Osteoblast (primary cell): ENCODE data around the gene ARHGAP18. TPM values are rescaled to one million over a fixed set of nuclear protein-coding genes. Genes with fewer than 3 reads are reported as not detected.

Experiments used
- DNase-seq: peaks from one replicate; pipeline ENCODE4 v3.0.0; 2011; ENCODE audit warnings: low spot score, mixed read lengths; ENCODE audit not compliant: insufficient read length; ENCODE audit errors: missing footprints
- H2AFZ ChIP-seq: 2 replicates; pipeline ENCODE4 v1.6.0; 2011; ENCODE audit warnings: mild to moderate bottlenecking, low read length
- H3K27ac ChIP-seq: 2 replicates; pipeline ENCODE4 v1.5.1; 2011; ENCODE audit warnings: mild to moderate bottlenecking, low read depth, low read length, moderate library complexity
- H3K27me3 ChIP-seq: 2 replicates; pipeline ENCODE4 v1.6.0; 2012; ENCODE audit warnings: mild to moderate bottlenecking, control low read depth, inconsistent platforms, low read length, moderate library complexity; ENCODE audit not compliant: insufficient read depth
- H3K36me3 ChIP-seq: 2 replicates; pipeline ENCODE4 v1.5.1; 2011; ENCODE audit warnings: mild to moderate bottlenecking, low read length, control low read depth, moderate library complexity; ENCODE audit not compliant: insufficient read depth
- H3K4me1 ChIP-seq: 2 replicates; pipeline ENCODE4 v1.5.1; 2011; ENCODE audit warnings: mild to moderate bottlenecking, low read length, control low read depth, moderate library complexity; ENCODE audit not compliant: insufficient read depth
- H3K4me2 ChIP-seq: 2 replicates; pipeline ENCODE4 v1.6.0; 2011; ENCODE audit warnings: mild to moderate bottlenecking, low read length; ENCODE audit not compliant: insufficient read depth
- H3K4me3 ChIP-seq: fragments of 200-600 bp; sonication (generic); 3 replicates; pipeline ENCODE4 v1.5.1; 2012; ENCODE audit warnings: mild to moderate bottlenecking, low read length, inconsistent platforms; ENCODE audit not compliant: insufficient read depth
- H3K79me2 ChIP-seq: 2 replicates; pipeline ENCODE4 v1.6.0; 2012; ENCODE audit warnings: mild to moderate bottlenecking, low read length, control low read depth, inconsistent platforms; ENCODE audit not compliant: insufficient read depth
- H3K9me3 ChIP-seq: 2 replicates; pipeline ENCODE4 v1.5.1; 2011; ENCODE audit warnings: low read depth, low read length, control low read depth
- H4K20me1 ChIP-seq: 2 replicates; pipeline ENCODE4 v1.6.0; 2012; ENCODE audit warnings: mild to moderate bottlenecking, low read length, control low read depth; ENCODE audit not compliant: insufficient read depth
- CTCF ChIP-seq: IDR thresholded peaks from 2 replicates; pipeline ENCODE4 v1.5.1; 2011; ENCODE audit warnings: mild to moderate bottlenecking, low read depth, low read length, moderate library complexity; ENCODE audit errors: extremely low read depth
- total RNA-seq: library from RNA; depleted of rRNA; stranded (reverse); fragments of >200 nt; gene quantifications from 2 replicates; pipeline ENCODE4 v1.2.3, GENCODE V29; 2012

ARHGAP18 gene
- total RNA-seq, 1 donor = 21.0 TPM

- H3K79me2 ChIP-seq = peaks cover 82% of the 10 kb centered on the region
- H3K9me3 ChIP-seq = no peaks in the 10 kb centered on the region
- TF ChIP-seq CTCF = no peak
- peak overlapping the region; percentile 79 for H3K27ac ChIP-seq
- H3K4me1 ChIP-seq = peaks cover 65% of the 10 kb centered on the region
- no peak overlapping the region for H2AFZ ChIP-seq
- H3K27me3 ChIP-seq = no peaks in the 10 kb centered on the region
- H3K36me3 ChIP-seq = no peaks in the 10 kb centered on the region
- peak overlapping the region; percentile 72 for H3K4me2 ChIP-seq
- DNase-seq = peak; percentile 61
- no peaks in the 10 kb centered on the region for H4K20me1 ChIP-seq
- peak overlapping the region; percentile 36 for H3K4me3 ChIP-seq
Measured at GRCh38 chr6:129679275-129679674, 30.7 kb downstream of the ARHGAP18 start.

GRCh38 chr6:129678463-129678862 is 31.5 kb downstream of the ARHGAP18 start:
- no peak overlapping the region for H3K4me3 ChIP-seq
- H3K27me3 ChIP-seq = no peaks in the 10 kb centered on the region
- H3K4me2 ChIP-seq = no peak overlapping the region
- H3K27ac ChIP-seq = peak overlapping the region; percentile 79
- peaks cover 82% of the 10 kb centered on the region for H3K79me2 ChIP-seq
- peaks cover 66% of the 10 kb centered on the region for H3K4me1 ChIP-seq
- no peak overlapping the region for H2AFZ ChIP-seq
- no peak for DNase-seq
- no peak for TF ChIP-seq CTCF
- H3K36me3 ChIP-seq = no peaks in the 10 kb centered on the region
- no peaks in the 10 kb centered on the region for H4K20me1 ChIP-seq
- no peaks in the 10 kb centered on the region for H3K9me3 ChIP-seq

GRCh38 chr6:129677620-129678325 is 32.2 kb downstream of the ARHGAP18 start:
- H3K79me2 ChIP-seq = peaks cover 82% of the 10 kb centered on the region
- no peak overlapping the region for H3K4me2 ChIP-seq
- H3K27me3 ChIP-seq = no peaks in the 10 kb centered on the region
- peaks cover 69% of the 10 kb centered on the region for H3K4me1 ChIP-seq
- no peaks in the 10 kb centered on the region for H3K9me3 ChIP-seq
- TF ChIP-seq CTCF = no peak
- peak overlapping the region; percentile 79 for H3K27ac ChIP-seq
- no peak overlapping the region for H3K4me3 ChIP-seq
- peak; percentile 5 for DNase-seq
- H4K20me1 ChIP-seq = no peaks in the 10 kb centered on the region
- no peaks in the 10 kb centered on the region for H3K36me3 ChIP-seq
- H2AFZ ChIP-seq = no peak overlapping the region

GRCh38 chr6:129675669-129676472 is 34.1 kb downstream of the ARHGAP18 start:
- H3K4me1 ChIP-seq = peaks cover 73% of the 10 kb centered on the region
- H4K20me1 ChIP-seq = no peaks in the 10 kb centered on the region
- no peaks in the 10 kb centered on the region for H3K27me3 ChIP-seq
- no peaks in the 10 kb centered on the region for H3K36me3 ChIP-seq
- no peak overlapping the region for H2AFZ ChIP-seq
- H3K4me2 ChIP-seq = no peak overlapping the region
- TF ChIP-seq CTCF = no peak
- no peak overlapping the region for H3K27ac ChIP-seq
- H3K4me3 ChIP-seq = no peak overlapping the region
- H3K9me3 ChIP-seq = no peaks in the 10 kb centered on the region
- H3K79me2 ChIP-seq = peaks cover 79% of the 10 kb centered on the region
- DNase-seq = no peak
